GM12878 (cell line): ENCODE measurements around the gene DCBLD1.

Experiments
- BMI1 ChIP-seq: fragments of 450-650 bp; IDR thresholded peaks from 2 replicates; pipeline ENCODE4 v1.6.1; 2016; ENCODE audit warnings: mild to moderate bottlenecking, moderate library complexity, borderline replicate concordance
- CEBPB ChIP-seq, 2 experiments: fragments of 150-350 bp in 1 of 2; IDR thresholded peaks; 2 replicates each; pipeline ENCODE4 v1.6.1; 2012 to 2014; ENCODE audit warnings: low read depth in 2 of 2, low read length in 2 of 2, borderline replicate concordance in 1 of 2, inconsistent platforms in 1 of 2
- CREB1 ChIP-seq: IDR thresholded peaks from 2 replicates; pipeline ENCODE4 v1.6.1; 2012; ENCODE audit warnings: low read depth, mild to moderate bottlenecking, inconsistent platforms
- CTCF ChIP-seq, 3 experiments: IDR thresholded peaks in 2 of 3; conservative IDR thresholded peaks in 1 of 3; 2 replicates each; pipeline ENCODE4 v1.5.1; 2011; ENCODE audit warnings: low read depth in 3 of 3, low read length in 3 of 3, mild to moderate bottlenecking in 3 of 3, control low read depth in 2 of 3, moderate library complexity in 2 of 3, inconsistent platforms in 1 of 3, mixed read lengths in 1 of 3; ENCODE audit not compliant: control insufficient read depth in 2 of 3, insufficient read depth in 1 of 3; ENCODE audit errors: extremely low read depth in 1 of 3
- FOS ChIP-seq: IDR thresholded peaks from 3 replicates; pipeline ENCODE4 v1.6.1; 2011; ENCODE audit warnings: borderline replicate concordance; ENCODE audit not compliant: insufficient read length; ENCODE audit errors: extremely low read depth
- HDAC6 ChIP-seq: fragments of 200-600 bp; sonication (generic); IDR thresholded peaks from one replicate; pipeline ENCODE4 v1.8.0; 2017; ENCODE audit warnings: antibody characterized with exemption; ENCODE audit not compliant: unreplicated experiment
- MEF2A ChIP-seq: IDR thresholded peaks from 2 replicates; pipeline ENCODE4 v1.6.1; 2011; ENCODE audit warnings: low read depth, mild to moderate bottlenecking, low read length, moderate library complexity; ENCODE audit not compliant: insufficient read depth
- POLR2AphosphoS5 ChIP-seq: IDR thresholded peaks from 2 replicates; pipeline ENCODE4 v1.6.1; 2011; ENCODE audit warnings: mild to moderate bottlenecking, low read length, inconsistent platforms
- RBBP5 ChIP-seq: fragments of 200-600 bp; sonication (generic); conservative IDR thresholded peaks from 2 replicates; pipeline ENCODE4 v1.6.1; 2016
- YY1 ChIP-seq: IDR thresholded peaks from 2 replicates; pipeline ENCODE4 v1.6.1; 2011; ENCODE audit warnings: low read depth, mild to moderate bottlenecking, low read length
- TF ChIP-seq, protein P1 (sequence below): fragments of 450-650 bp; IDR thresholded peaks from 2 replicates; pipeline ENCODE4 v1.6.1; 2016; ENCODE audit warnings: mild to moderate bottlenecking
- TF ChIP-seq, protein P2 (sequence below): IDR thresholded peaks from 2 replicates; pipeline ENCODE4 v1.6.1; 2012; ENCODE audit warnings: low read depth, low read length, improper control_type of control experiment

DNA sequence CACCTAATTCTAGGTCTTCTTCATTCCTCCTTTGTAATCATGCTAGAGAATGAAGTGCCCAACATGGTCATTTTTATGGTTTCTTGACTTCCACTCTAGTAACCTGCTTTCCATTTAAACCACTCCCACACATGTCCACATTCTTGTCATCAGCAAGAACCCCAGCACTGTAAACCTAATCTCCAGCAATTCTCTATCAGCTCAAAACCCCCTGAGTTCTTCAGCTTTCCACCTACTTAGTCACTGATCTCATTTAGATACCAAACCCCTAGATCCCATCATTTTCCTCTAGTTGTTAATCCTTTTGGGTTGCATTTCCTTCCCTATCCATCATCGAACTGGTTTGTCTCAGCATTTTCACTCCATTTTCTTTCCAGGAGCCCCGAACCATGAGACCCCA, 70.1 kb downstream of the DCBLD1 start:
- TF ChIP-seq FOS (no peak), CTCF (IDR thresholded peaks at IDR 0.05 in 2 of 3, conservative IDR thresholded peaks at IDR 0.05 in 1 of 3; ENCODE audit: control insufficient read depth in 2 of 3, extremely low read depth in 1 of 3, insufficient read depth in 1 of 3, low read depth in 3 of 3, low read length in 3 of 3) (no peak), CREB1 (no peak), HDAC6 (no peak), POLR2AphosphoS5 (no peak), MEF2A (no peak), BMI1 (no peak), RBBP5 (no peak), YY1 (no peak), CEBPB (IDR thresholded peaks at IDR 0.05; ENCODE audit: borderline replicate concordance in 1 of 2, low read depth in 2 of 2, low read length in 2 of 2) (no peak)
- TF ChIP-seq, protein P1, sequence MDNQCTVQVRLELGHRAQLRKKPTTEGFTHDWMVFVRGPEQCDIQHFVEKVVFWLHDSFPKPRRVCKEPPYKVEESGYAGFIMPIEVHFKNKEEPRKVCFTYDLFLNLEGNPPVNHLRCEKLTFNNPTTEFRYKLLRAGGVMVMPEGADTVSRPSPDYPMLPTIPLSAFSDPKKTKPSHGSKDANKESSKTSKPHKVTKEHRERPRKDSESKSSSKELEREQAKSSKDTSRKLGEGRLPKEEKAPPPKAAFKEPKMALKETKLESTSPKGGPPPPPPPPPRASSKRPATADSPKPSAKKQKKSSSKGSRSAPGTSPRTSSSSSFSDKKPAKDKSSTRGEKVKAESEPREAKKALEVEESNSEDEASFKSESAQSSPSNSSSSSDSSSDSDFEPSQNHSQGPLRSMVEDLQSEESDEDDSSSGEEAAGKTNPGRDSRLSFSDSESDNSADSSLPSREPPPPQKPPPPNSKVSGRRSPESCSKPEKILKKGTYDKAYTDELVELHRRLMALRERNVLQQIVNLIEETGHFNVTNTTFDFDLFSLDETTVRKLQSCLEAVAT: no peak
- TF ChIP-seq, protein P2, sequence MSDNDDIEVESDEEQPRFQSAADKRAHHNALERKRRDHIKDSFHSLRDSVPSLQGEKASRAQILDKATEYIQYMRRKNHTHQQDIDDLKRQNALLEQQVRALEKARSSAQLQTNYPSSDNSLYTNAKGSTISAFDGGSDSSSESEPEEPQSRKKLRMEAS: no peak
